22Rv1 (cell line): ENCODE results near the gene ITGAE.
A peak's percentile ranks its signal among the peaks of the same experiment; 100 is the strongest.

Experiments
- H3K27ac ChIP-seq: fragments of 450-650 bp; 2 replicates; pipeline ENCODE4 v1.5.1; 2017
- CTCF ChIP-seq: fragments of 450-650 bp; IDR thresholded peaks from 2 replicates; pipeline ENCODE4 v1.5.1; 2017; ENCODE audit warnings: mild to moderate bottlenecking
- ZFX ChIP-seq: fragments of 450-650 bp; IDR thresholded peaks from 2 replicates; pipeline ENCODE4 v1.6.1; 2017; ENCODE audit warnings: antibody characterized with exemption, borderline replicate concordance

ITGAE gene

GRCh38 chr17:3689262-3690093, 111.5 kb downstream of the ITGAE start:
- TF ChIP-seq ZFX, result no peak
- no peak for TF ChIP-seq CTCF
- no peak overlapping the region for H3K27ac ChIP-seq

GRCh38 chr17:3688852-3689261, 112.1 kb downstream of the ITGAE start:
- H3K27ac ChIP-seq, result no peak overlapping the region
- no peak for TF ChIP-seq ZFX
- TF ChIP-seq CTCF, result no peak

- no peak overlapping the region for H3K27ac ChIP-seq
- no peak for TF ChIP-seq ZFX
Observed at GRCh38 chr17:3688027-3688553, 112.9 kb downstream of the ITGAE start.

- no peak overlapping the region for H3K27ac ChIP-seq
- TF ChIP-seq CTCF (no peak), ZFX (no peak)
Observed at GRCh38 chr17:3685174-3685573, 115.8 kb downstream of the ITGAE start.

GRCh38 chr17:3683054-3683511, 117.9 kb downstream of the ITGAE start:
- H3K27ac ChIP-seq, result no peak overlapping the region
- TF ChIP-seq ZFX (no peak), CTCF (peak; percentile 96)

- TF ChIP-seq ZFX, result no peak
- TF ChIP-seq CTCF, result no peak
- H3K27ac ChIP-seq, result no peak overlapping the region
Observed at GRCh38 chr17:3682033-3682432, 119.0 kb downstream of the ITGAE start.

GRCh38 chr17:3681565-3681964, 119.4 kb downstream of the ITGAE start:
- no peak overlapping the region for H3K27ac ChIP-seq
- no peak for TF ChIP-seq CTCF
- TF ChIP-seq ZFX, result no peak

- TF ChIP-seq ZFX (no peak), CTCF (no peak)
- H3K27ac ChIP-seq, result no peak overlapping the region
Observed at GRCh38 chr17:3681057-3681456, 119.9 kb downstream of the ITGAE start.
